Prostate gland (tissue), 2 donors: ENCODE data around the gene ZNF583. TPM values are rescaled to one million over a fixed set of nuclear protein-coding genes. Genes with fewer than 3 reads are reported as not detected.

ENCODE experiments used
- DNase-seq: peaks from one replicate; pipeline ENCODE4 v3.0.0-alpha.2; 2019; ENCODE audit warnings: low spot score
- H3K27ac ChIP-seq, 2 donors: fragments of 200-600 bp; sonication (generic); 2 replicates each; pipeline ENCODE4 v1.5.1; 2017 to 2019
- H3K27me3 ChIP-seq: fragments of 200-600 bp; sonication (generic); replicated peaks from 2 replicates; pipeline ENCODE4 v1.5.1; 2019; ENCODE audit not compliant: insufficient read depth
- H3K36me3 ChIP-seq, 2 donors: fragments of 200-600 bp; sonication (generic); 1 replicate in 1 of 2; 2 replicates in 1 of 2; pipeline versions ENCODE4 v1.5.1 to v1.8.1; 2017 to 2019
- H3K4me1 ChIP-seq: fragments of 200-600 bp; sonication (generic); replicated peaks from 2 replicates; pipeline ENCODE4 v1.5.1; 2019
- H3K4me3 ChIP-seq, 2 donors: fragments of 200-600 bp; sonication (generic); 2 replicates each; pipeline ENCODE4 v1.5.1; 2017 to 2019
- H3K9me3 ChIP-seq: fragments of 200-600 bp; sonication (generic); 2 replicates; pipeline ENCODE4 v1.5.1; 2017
- CTCF ChIP-seq, 4 experiments: fragments of 200-600 bp in 2 of 4; fragments of 450-650 bp in 2 of 4; sonication (generic) in 2 of 4; IDR thresholded peaks; 1 replicate in 3 of 4; 2 replicates in 1 of 4; pipeline ENCODE4 v1.5.1; 2016 to 2019; ENCODE audit warnings: antibody characterized with exemption in 4 of 4, mild to moderate bottlenecking in 2 of 4, moderate library complexity in 2 of 4
- POLR2A ChIP-seq: fragments of 450-650 bp; IDR thresholded peaks from one replicate; pipeline ENCODE4 v1.6.1; 2016; ENCODE audit warnings: antibody characterized with exemption, mild to moderate bottlenecking
- POLR2AphosphoS5 ChIP-seq: sonication (generic); formaldehyde crosslinking; IDR thresholded peaks from one replicate; pipeline ENCODE4 v1.6.1; 2017; ENCODE audit warnings: antibody characterized with exemption
- WGBS: methylation state at CpG from one replicate; pipeline ENCODE4 v1.1.5; 2018; 5-methylcytosine and 5-hydroxymethylcytosine counted together
- intact Hi-C: fragments of 100-400 bp; cut with DNase I; formaldehyde crosslinking; loops from one replicate; pipeline ENCODE4 v1.14.2; 2022
- total RNA-seq, 2 donors: library from RNA; depleted of rRNA; stranded (reverse); fragments of >200 nt; gene quantifications; one replicate each; pipeline ENCODE4 v1.1.0, GENCODE V29; 2016

The ZNF583 gene
- total RNA-seq, 2 donors from 2014 or later = 3.6 to 5.2 TPM

GRCh38 chr19:56369886-56370676 lies 34.1 kb upstream of the ZNF583 start:
- WGBS = 95% methylated on average over 3 of the region's 3 CpGs
- peaks cover 12 to 19% of the 10 kb centered on the region in 2 donors for H3K36me3 ChIP-seq
- no peak overlapping the region for H3K4me3 ChIP-seq
- H3K27me3 ChIP-seq = no peaks in the 10 kb centered on the region
- TF ChIP-seq POLR2A (no peak), CTCF (IDR thresholded peaks at IDR 0.05) (no peak), POLR2AphosphoS5 (no peak)
- no peaks in the 10 kb centered on the region for H3K4me1 ChIP-seq
- intact Hi-C loops = no loop called here
- no peaks in the 10 kb centered on the region for H3K9me3 ChIP-seq
- DNase-seq = no peak
- H3K27ac ChIP-seq = no peak overlapping the region

DNA sequence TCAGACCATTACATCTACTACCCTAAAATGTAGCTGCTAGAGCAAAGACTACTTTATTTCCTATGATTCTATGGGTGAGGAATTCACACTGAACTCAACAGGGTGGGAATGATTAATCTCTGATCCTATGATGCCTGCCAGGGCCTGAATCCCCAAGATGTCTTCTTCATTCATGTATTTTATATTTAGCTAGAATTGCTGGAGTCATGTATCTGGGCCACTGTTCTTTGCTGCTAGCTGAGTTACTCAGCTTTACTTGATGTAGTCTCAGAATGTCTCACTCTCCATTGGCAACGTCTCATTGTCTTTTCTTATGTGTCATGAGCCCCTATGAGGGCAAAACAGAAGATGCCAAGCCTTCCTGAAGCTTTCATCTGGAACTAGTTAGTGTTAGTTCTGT lies 31.9 kb upstream of the ZNF583 start:
- WGBS = 86% methylated on average over 1 of the region's 1 CpG
- Histone ChIP-seq H3K4me1 (no peaks in the 10 kb centered on the region), H3K4me3 (no peak overlapping the region), H3K27me3 (no peaks in the 10 kb centered on the region), H3K9me3 (no peaks in the 10 kb centered on the region), H3K27ac (no peak overlapping the region), H3K36me3 (peaks cover 13 to 31% of the 10 kb centered on the region in 2 donors)
- TF ChIP-seq POLR2A = no peak
- intact Hi-C loops = no loop called here
- no peak for DNase-seq

DNA sequence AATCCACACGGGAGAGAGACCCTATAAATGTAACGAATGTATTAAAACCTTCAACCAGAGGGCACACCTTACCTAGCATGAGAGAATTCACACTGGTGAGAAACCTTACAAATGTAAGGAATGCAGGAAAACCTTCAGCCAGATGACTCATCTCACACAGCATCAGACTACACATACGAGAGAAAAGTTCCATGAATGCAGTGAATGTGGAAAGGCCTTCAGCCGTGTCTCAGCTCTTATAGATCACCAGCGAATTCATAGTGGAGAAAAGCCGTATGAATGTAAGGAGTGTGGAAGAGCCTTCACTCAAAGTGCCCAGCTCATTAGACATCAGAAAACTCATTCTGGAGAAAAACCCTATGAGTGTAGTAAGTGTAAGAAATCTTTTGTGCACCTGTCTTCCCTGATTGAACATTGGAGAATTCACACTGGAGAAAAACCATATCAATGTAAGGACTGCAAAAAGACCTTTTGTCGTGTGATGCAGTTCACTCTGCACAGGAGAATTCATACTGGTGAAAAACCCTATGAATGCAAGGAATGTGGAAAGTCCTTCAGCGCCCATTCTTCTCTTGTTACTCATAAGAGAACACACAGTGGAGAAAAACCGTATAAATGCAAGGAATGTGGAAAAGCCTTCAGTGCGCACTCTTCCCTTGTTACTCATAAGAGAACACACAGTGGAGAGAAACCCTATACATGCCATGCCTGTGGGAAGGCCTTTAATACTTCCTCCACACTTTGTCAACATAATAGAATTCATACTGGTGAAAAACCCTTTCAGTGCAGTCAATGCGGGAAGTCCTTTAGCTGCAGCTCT lies 26.8 kb upstream of the ZNF583 start:
- Histone ChIP-seq H3K4me3 (no peak overlapping the region), H3K27ac (no peak overlapping the region), H3K9me3 (no peaks in the 10 kb centered on the region), H3K4me1 (no peaks in the 10 kb centered on the region), H3K36me3 (peaks cover 13 to 35% of the 10 kb centered on the region in 2 donors), H3K27me3 (no peaks in the 10 kb centered on the region)
- 89% methylated on average over 11 of the region's 11 CpGs for WGBS
- no peak for TF ChIP-seq CTCF (IDR thresholded peaks at IDR 0.05)
- TF ChIP-seq POLR2AphosphoS5 = no peak
- no peak for TF ChIP-seq POLR2A
- intact Hi-C loops = no loop called here
- no peak for DNase-seq

DNA sequence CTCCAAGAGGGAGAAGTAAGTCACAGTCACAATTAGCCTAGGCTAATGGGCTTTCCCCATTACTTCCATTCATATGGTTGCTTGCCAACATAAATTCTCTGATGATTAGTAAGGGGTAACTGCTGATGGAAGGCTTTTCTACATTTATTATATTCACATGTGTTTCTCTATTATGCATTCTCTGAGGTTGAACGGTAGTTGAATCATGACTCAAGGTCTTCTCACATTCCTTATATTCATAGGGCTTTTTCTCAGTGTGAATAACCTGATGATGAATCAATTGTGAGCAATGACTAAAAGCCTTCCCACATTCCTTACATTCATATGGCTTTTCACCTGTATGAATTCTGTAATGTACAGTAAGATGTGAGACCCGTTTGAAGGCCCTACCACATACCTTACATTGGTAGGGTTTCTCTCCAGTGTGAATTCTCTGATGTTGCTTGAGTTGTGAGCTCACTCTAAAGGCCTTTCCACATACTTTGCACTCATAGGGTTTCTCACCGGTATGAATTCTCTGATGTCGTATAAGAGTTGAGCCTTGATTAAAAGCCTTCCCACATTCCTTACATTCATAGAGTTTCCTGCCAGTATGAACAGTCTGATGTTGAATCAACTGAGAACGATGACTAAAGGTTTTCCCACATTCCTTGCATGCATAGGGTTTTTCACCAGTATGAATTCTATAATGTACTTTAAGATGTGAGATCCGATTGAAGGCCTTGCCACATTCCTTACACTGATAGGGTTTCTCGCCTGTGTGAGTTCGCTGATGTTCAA lies 20.1 kb upstream of the ZNF583 start:
- no peaks in the 10 kb centered on the region for H3K27me3 ChIP-seq
- intact Hi-C loops = no loop called here
- 94% methylated on average over 8 of the region's 8 CpGs for WGBS
- H3K27ac ChIP-seq = no peak overlapping the region
- no peak overlapping the region for H3K4me3 ChIP-seq
- no peak for DNase-seq
- H3K9me3 ChIP-seq = no peaks in the 10 kb centered on the region
- no peak for TF ChIP-seq CTCF (IDR thresholded peaks at IDR 0.05)
- no peak for TF ChIP-seq POLR2A
- no peak for TF ChIP-seq POLR2AphosphoS5
- no peaks in the 10 kb centered on the region for H3K4me1 ChIP-seq
- no peaks in the 10 kb centered on the region for H3K36me3 ChIP-seq
